Pancreas (tissue), 10 donors: ENCODE measurements around the gene B4GALT5. TPM values are rescaled to one million over a fixed set of nuclear protein-coding genes. Genes with fewer than 3 reads are reported as not detected.
"Not testable (repeated sequence)": the region's sequence is repeated elsewhere in the genome, so short reads cannot be mapped to it uniquely, and the experiment has no call there.

Experiments used
- ATAC-seq, 4 donors: fragments of 200-7000 bp; cut with Tn5 transposase; one replicate each; pipeline versions ENCODE4 v1.8.0 to v1.9.1; 2020; ENCODE audit warnings: mild to moderate bottlenecking in 4 of 4, moderate library complexity in 4 of 4
- DNase-seq, 6 donors: peaks; one replicate each; pipeline ENCODE4 v3.0.0-alpha.2; 2020
- FAIRE-seq: peaks from 2 replicates; lab custom pipeline; 2012; peaks lifted over from hg19 to GRCh38; lab: Jason Lieb, UNC
- H3K27ac ChIP-seq, 4 donors: fragments of 200-600 bp; sonication (generic); 1 replicate in 3 of 4; 2 replicates in 1 of 4; pipeline versions ENCODE4 v1.5.0 to v1.8.0; 2020
- H3K27me3 ChIP-seq, 4 donors: fragments of 200-600 bp; one replicate each; pipeline ENCODE4 v1.8.0; 2021
- H3K36me3 ChIP-seq, 3 donors: fragments of 200-600 bp; sonication (generic) in 1 of 3; one replicate each; pipeline versions ENCODE4 v1.5.0 to v1.8.0; 2020 to 2021
- H3K4me1 ChIP-seq, 3 donors: fragments of 200-600 bp; one replicate each; pipeline ENCODE4 v1.8.0; 2021
- H3K4me3 ChIP-seq, 4 donors: fragments of 200-600 bp; sonication (generic) in 2 of 4; one replicate each; pipeline versions ENCODE4 v1.5.0 to v1.8.0; 2020 to 2021
- H3K9me3 ChIP-seq, 4 donors: fragments of 200-600 bp; one replicate each; pipeline ENCODE4 v1.8.0; 2021
- CTCF ChIP-seq, 4 donors: fragments of 200-600 bp; sonication (generic) in 3 of 4; IDR thresholded peaks; one replicate each; pipeline versions ENCODE4 v1.5.0 to v1.8.0; 2021; ENCODE audit warnings: antibody characterized with exemption in 4 of 4
- WGBS, 2 donors: extraction: QIAGEN DNeasy Blood & Tissue Kit; methylation state at CpG; one replicate each; pipeline ENCODE4 v1.1.7; 2013; 5-methylcytosine and 5-hydroxymethylcytosine counted together
- intact Hi-C, 3 donors: fragments of 100-400 bp; cut with DNase I; formaldehyde crosslinking; loops; one replicate each; pipeline versions ENCODE4 v1.11.1 to v1.14.2; 2022
- polyA plus RNA-seq, 2 donors: library from polyadenylated mRNA; stranded (reverse); fragments of 200-250 nt; gene quantifications; one replicate each; pipeline ENCODE4 v1.2.3, GENCODE V29; 2013
- total RNA-seq, 6 donors: library from RNA; stranded (reverse); fragmentation: NEBNext Ultra II Directional in 4 of 6; extraction: Animal tissue kit (Norgen Biotek cat#: 25700) in 4 of 6; gene quantifications; one replicate each; pipeline versions ENCODE4 v1.2.1 to v1.2.4, GENCODE V29; 2021 to 2023
- donor health status: healthy with polysubstance abuse.
- donor health status: DM: no; HTN: no; CAD: no; lungs with moderate emphysema.
- donor health status: DM: no; HTN: no; CAD: no.
- donor health status: control.
- donor health status: control.
- donor health status: Bipolar disorder and iron deficiency.
- donor health status: DM: yes; HTN: yes; CAD: no.
- donor health status: DM: no; HTN: no; CAD: no.
- donor health status: DM: no; HTN: no; CAD: no.
- donor health status: DM: yes; HTN: yes; CAD: no.

B4GALT5 gene
- total and polyA plus RNA-seq, 8 donors: 5.1 to 28.2 (median 8.8) TPM

GRCh38 chr20:49724408-49725223 is 10.9 kb upstream of the B4GALT5 start:
- DNase-seq (peak in 4 of 6 donors; percentile 32 to 49 (median 38)), FAIRE-seq (no peak), ATAC-seq (peak; percentile 71 to 92 (median 88))
- 37 to 42% methylated on average over 7 of the region's 7 CpGs for WGBS, 2 donors
- intact Hi-C loops: no loop called here
- TF ChIP-seq CTCF (IDR thresholded peaks at IDR 0.05): no peak
- Histone ChIP-seq H3K4me1 (no peaks in the 10 kb centered on the region), H3K36me3 (no peaks in the 10 kb centered on the region), H3K27ac (peak overlapping the region in 2 of 4 donors; percentile 27 to 38), H3K9me3 (no peaks in the 10 kb centered on the region), H3K4me3 (no peak overlapping the region), H3K27me3 (no peaks in the 10 kb centered on the region)

GRCh38 chr20:49723758-49724157 is 10.1 kb upstream of the B4GALT5 start:
- DNase-seq, H3K27ac ChIP-seq, H3K27me3 ChIP-seq, FAIRE-seq, H3K4me1 ChIP-seq, ATAC-seq, intact Hi-C loops, H3K36me3 ChIP-seq, H3K9me3 ChIP-seq, H3K4me3 ChIP-seq: not testable (repeated sequence)
- WGBS, 2 donors: 94 to 95% methylated on average over 6 of the region's 6 CpGs

- DNase-seq, ATAC-seq, H3K27me3 ChIP-seq, intact Hi-C loops, H3K4me3 ChIP-seq, H3K36me3 ChIP-seq, FAIRE-seq, H3K9me3 ChIP-seq, H3K4me1 ChIP-seq, H3K27ac ChIP-seq: not testable (repeated sequence)
- WGBS, 2 donors: 88 to 90% methylated on average over 12 of the region's 12 CpGs
Observed at GRCh38 chr20:49721326-49721725, 7.6 kb upstream of the B4GALT5 start.

GRCh38 chr20:49715466-49715865 is 1.8 kb upstream of the B4GALT5 start:
- peaks cover 0 to 12% (median 9%) of the 10 kb centered on the region in 3 donors for H3K4me1 ChIP-seq
- 81 to 85% methylated on average over 7 of the region's 7 CpGs for WGBS, 2 donors
- H3K27ac ChIP-seq: no peak overlapping the region
- no peaks in the 10 kb centered on the region for H3K36me3 ChIP-seq
- intact Hi-C loops: no loop called here
- ATAC-seq: no peak
- no peak for TF ChIP-seq CTCF (IDR thresholded peaks at IDR 0.05)
- H3K27me3 ChIP-seq: no peaks in the 10 kb centered on the region
- no peak for FAIRE-seq
- H3K4me3 ChIP-seq: no peak overlapping the region
- no peaks in the 10 kb centered on the region for H3K9me3 ChIP-seq
- no peak for DNase-seq

GRCh38 chr20:49712996-49713752 is 504 bp downstream of the B4GALT5 start:
- ATAC-seq (peak; percentile 41 to 73 (median 68)), DNase-seq (peak; percentile 41 to 83 (median 56))
- intact Hi-C loops: no loop called here

More at GRCh38 chr20:49712996-49713752, 504 bp downstream of the B4GALT5 start:
- peak overlapping the region; percentile 86 to 90 (median 88) for H3K4me3 ChIP-seq
- WGBS, 2 donors: 0 to 1% methylated on average over 56 to 71 of the region's 71 CpGs
- peak overlapping the region; percentile 85 to 93 (median 89) for H3K27ac ChIP-seq
- no peaks in the 10 kb centered on the region for H3K27me3 ChIP-seq
- no peaks in the 10 kb centered on the region for H3K36me3 ChIP-seq
- TF ChIP-seq CTCF (IDR thresholded peaks at IDR 0.05): no peak
- H3K9me3 ChIP-seq: no peaks in the 10 kb centered on the region
- FAIRE-seq: no peak
- peaks cover 11 to 27% (median 12%) of the 10 kb centered on the region in 3 donors for H3K4me1 ChIP-seq
